GM18499 (cell line): ENCODE results near the gene TBCD.

Experiments used
- ATAC-seq: cut with Tn5 transposase; IDR thresholded peaks from one replicate; pipeline ENCODE4 v1.9.1; 2021; ENCODE audit warnings: moderate number of reproducible peaks; ENCODE audit not compliant: insufficient read depth, unreplicated experiment

Gene TBCD

DNA sequence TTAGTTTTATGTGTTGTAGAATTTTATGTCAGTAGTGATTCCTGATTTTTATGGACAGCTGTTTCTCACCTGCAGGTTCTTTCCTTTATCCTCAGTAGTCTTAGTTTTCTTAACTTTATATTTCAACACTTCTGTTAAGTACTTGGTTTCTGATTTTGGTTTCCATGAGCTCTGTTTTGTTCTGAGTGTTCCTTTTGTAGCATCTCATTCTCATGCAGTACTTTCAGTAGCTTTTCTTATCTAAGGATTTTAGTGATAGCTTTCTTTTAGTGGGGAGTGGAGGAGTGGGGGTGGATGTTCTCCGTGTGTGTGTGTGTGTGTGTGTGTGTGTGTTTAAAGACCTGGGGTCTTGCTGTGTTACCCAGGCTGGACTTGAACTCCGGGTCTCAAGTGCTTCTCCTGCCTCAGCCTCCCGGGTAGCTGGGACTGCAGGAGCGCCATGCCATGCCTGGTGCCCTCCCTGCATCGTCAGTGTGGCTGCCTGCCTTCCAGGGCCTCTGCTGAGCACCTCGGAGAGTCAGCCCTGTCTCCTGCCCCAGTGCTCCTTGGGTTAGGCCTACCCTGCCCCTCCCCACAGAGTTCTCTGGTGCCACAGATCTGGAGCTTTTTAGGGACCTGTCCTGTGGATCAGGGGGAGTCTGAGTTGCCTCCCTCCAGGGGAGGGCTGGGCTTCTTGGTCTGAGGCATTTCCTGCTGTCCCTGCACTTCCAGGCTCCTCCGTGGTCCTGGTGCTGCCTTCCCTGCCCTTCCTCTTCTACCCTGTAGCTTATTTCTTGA is 92.2 kb downstream of the TBCD start:
- ATAC-seq = no peak

GRCh38 chr17:82844796-82845162 is 92.9 kb downstream of the TBCD start:
- ATAC-seq = no peak

GRCh38 chr17:82845163-82845807 is 93.4 kb downstream of the TBCD start:
- no peak for ATAC-seq

- ATAC-seq = no peak
These were observed 94.3 kb downstream of the TBCD start for GRCh38 chr17:82846061-82846691.

DNA sequence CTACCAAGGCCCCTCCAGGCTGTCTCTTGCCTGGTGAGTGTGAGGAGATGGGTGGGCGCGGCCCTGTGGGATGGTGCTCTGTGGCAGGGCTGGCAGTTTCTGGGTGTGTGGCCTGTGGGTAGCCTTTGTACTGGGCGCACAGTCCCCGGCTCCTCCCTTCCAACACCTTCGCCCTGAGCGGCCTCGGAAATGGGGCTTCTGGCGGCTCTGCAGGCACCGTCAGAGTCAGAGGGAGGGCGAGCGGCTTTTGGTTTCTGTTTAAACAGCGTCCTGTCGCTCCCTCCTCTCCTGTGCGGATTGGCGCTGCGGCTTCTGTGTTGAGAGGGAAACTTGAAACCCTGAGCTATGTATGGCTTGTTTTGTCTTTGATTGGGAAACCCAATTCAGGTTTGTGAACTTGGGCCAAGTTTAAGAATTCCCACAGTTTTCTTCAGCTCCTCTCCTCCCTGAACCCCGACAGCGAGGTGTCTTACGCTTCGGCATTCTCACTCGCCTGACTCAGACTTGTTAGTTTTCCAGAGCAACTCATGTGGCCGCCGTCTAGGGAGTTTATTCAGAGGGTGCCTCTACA is 96.2 kb downstream of the TBCD start:
- no peak for ATAC-seq

- ATAC-seq = no peak
These were observed 97.4 kb downstream of the TBCD start for GRCh38 chr17:82849076-82849945.

DNA sequence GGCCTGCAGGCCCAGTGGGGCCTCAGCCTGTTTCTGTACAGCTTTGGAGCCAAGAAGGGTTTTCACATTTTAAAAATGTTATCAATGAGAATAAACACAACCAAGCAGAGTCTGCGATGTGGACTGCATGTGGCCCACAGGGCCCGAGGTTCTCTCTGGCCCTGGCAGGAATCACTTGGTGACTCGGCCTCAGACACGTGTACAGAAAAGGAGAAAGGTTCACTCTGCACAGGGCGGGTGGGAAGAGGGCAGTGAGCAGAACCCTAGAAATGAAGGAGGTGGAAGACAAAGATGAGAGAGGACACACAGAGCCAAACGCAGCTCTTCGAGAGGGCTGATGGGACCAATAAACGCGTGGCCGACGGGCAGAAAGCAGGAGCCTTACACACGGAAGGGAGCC is 99.5 kb downstream of the TBCD start:
- no peak for ATAC-seq

DNA sequence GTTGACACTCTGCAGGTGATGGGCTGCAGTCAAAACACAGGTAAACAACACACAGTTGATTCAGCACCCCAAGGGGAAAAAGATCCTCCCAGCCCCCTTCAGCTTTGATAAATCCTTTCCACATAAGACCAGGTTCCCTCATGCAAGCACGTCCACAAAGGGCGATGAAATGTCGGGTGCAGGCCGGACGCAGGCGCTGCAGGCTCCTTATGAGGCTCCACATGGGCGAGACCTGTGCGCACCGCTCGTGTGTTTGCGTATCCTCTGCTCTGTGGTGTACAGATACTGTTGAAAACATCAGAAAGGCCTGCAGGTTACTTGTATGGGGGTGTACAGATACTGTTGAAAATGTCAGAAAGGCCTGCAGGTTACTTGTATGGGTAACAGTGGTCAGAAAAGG is 102.4 kb downstream of the TBCD start:
- ATAC-seq = no peak

DNA sequence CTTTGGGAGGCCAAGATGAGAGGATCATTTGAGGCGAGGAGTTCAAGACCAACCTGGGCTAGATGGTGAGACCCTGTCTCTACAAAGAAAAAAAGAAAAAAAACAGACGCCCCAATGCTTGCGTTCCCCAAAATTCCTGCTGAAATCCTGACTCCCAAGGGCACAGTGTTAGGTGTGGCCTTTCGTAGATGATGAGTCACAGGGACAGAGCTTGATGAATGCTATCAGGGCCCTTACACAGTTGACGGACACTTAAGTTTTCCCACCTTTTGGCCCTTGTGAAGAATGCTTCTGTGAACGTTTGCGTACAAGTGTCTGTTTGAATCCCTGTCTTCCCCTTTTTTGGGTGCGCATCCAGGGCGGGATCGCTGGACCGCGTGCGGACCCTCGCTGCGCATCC is 104.5 kb downstream of the TBCD start:
- ATAC-seq = no peak

DNA sequence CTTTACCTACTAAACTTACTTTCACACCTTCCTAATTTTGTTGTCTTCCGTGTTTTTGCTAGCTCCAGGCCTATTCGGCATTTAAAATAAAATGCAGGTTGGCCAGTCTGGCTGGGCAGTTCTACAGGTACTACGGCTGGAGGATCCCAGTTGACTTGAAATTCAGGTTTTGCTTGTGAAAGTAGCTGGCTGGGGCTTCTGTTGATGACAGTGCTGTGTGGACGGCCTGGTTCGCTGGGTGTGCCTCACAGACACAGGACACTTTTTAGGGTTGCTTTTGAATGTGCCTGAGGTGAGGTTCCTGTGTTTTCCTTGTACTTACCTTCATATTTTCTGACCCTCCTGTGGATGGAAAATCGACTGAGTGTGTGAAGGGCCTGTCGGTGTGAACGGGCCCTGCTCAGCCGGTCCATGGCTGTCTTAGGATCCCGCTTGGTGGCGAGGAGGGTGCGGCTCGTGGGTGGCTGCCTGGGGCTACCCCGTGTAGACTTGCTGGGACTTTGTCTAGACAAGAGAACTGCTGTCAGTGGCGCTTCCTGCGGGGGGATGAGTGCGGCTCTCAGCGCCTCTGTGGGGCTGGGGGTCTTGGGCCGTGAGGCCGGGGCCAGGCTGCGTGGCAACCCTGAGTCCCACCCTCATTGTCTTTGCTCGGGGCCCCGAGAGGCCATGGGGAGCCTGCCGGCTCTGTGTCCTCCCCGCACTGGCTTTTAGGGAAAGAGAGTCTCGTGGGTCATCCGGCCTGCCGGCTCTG is 106.7 kb downstream of the TBCD start:
- no peak for ATAC-seq

GRCh38 chr17:82859431-82860403 is 107.9 kb downstream of the TBCD start:
- ATAC-seq = no peak

GRCh38 chr17:82860606-82861392 is 108.9 kb downstream of the TBCD start:
- no peak for ATAC-seq

GRCh38 chr17:82861393-82861775 is 109.5 kb downstream of the TBCD start:
- no peak for ATAC-seq

GRCh38 chr17:82862191-82862590 is 110.3 kb downstream of the TBCD start:
- no peak for ATAC-seq

GRCh38 chr17:82862737-82863382 is 111.0 kb downstream of the TBCD start:
- ATAC-seq = no peak

DNA sequence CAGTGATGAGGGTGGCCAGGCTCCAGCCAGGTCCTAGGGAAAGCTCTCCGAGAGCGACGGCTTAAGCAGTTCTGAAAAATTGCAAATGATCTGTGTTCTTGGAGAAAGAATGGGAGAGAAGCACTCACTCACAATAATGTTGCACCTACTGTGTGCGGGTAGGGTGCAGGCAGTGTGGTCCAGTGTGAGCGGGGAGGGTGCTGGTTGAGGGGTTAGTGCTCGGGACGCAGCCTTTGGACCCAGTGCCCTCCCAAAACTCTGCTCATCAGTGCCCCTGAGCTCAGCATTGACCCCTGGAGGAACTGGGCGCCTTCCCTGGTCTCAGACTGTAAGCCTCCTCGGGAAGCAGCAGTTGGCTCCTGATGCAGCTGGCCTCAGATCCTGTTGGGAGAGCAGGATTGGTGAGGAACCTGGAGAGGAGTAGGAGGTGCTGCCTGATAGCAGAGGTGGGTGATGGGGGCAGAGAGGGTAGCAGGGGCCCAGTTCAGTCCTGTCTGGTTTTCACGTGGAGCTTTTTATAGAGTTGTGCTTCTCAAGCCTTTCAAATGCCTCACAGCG is 111.6 kb downstream of the TBCD start:
- no peak for ATAC-seq
